GM12864 (cell line): ENCODE results near the gene KIF6.

Source experiments
- DNase-seq: peaks from one replicate; pipeline ENCODE4 v3.0.0-alpha.2; 2011; ENCODE audit warnings: low read depth
- H3K4me3 ChIP-seq: 2 replicates; pipeline ENCODE4 v1.5.1; 2011; ENCODE audit warnings: mild to moderate bottlenecking, low read depth, low read length, control low read depth
- TF ChIP-seq, protein P1 (sequence below): IDR thresholded peaks from 2 replicates; pipeline ENCODE4 v1.5.1; 2011; ENCODE audit warnings: low read depth, mild to moderate bottlenecking, moderate library complexity, low read length, control low read depth, inconsistent platforms; ENCODE audit errors: missing control alignments

Gene KIF6

GRCh38 chr6:39400026-39400425 lies 325.2 kb downstream of the KIF6 start:
- H3K4me3 ChIP-seq: no peak overlapping the region
- no peak for DNase-seq
- TF ChIP-seq, protein P1, sequence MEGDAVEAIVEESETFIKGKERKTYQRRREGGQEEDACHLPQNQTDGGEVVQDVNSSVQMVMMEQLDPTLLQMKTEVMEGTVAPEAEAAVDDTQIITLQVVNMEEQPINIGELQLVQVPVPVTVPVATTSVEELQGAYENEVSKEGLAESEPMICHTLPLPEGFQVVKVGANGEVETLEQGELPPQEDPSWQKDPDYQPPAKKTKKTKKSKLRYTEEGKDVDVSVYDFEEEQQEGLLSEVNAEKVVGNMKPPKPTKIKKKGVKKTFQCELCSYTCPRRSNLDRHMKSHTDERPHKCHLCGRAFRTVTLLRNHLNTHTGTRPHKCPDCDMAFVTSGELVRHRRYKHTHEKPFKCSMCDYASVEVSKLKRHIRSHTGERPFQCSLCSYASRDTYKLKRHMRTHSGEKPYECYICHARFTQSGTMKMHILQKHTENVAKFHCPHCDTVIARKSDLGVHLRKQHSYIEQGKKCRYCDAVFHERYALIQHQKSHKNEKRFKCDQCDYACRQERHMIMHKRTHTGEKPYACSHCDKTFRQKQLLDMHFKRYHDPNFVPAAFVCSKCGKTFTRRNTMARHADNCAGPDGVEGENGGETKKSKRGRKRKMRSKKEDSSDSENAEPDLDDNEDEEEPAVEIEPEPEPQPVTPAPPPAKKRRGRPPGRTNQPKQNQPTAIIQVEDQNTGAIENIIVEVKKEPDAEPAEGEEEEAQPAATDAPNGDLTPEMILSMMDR: no peak

GRCh38 chr6:39396854-39397253 lies 328.4 kb downstream of the KIF6 start:
- no peak overlapping the region for H3K4me3 ChIP-seq
- TF ChIP-seq, protein P1: no peak
- no peak for DNase-seq

- TF ChIP-seq, protein P1: no peak
- H3K4me3 ChIP-seq: no peak overlapping the region
- DNase-seq: no peak
Observed at GRCh38 chr6:39393075-39393474, 332.1 kb downstream of the KIF6 start.

DNA sequence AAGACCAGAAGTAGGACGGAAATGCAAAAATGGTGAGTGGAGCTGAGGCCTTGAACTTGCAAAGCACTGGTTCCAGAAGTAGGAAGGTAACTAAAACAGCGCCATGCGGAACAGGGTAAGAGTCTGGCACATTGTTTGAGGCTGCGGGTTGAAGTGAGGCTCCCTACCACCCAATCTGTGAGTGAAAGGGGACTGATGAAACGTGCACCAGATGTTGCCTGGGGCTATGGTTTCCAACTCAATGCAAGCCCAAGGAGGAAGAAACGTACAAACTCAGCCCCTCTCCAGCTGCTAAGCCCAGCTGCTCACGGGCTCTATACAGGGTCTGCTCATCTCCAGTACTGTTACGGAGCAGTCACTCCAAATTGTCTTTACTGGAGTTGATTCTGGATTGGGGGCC lies 334.0 kb downstream of the KIF6 start:
- no peak overlapping the region for H3K4me3 ChIP-seq
- TF ChIP-seq, protein P1: no peak
- no peak for DNase-seq

GRCh38 chr6:39389484-39389767 lies 335.8 kb downstream of the KIF6 start:
- DNase-seq: no peak
- no peak overlapping the region for H3K4me3 ChIP-seq
- TF ChIP-seq, protein P1: peak; percentile 21

DNA sequence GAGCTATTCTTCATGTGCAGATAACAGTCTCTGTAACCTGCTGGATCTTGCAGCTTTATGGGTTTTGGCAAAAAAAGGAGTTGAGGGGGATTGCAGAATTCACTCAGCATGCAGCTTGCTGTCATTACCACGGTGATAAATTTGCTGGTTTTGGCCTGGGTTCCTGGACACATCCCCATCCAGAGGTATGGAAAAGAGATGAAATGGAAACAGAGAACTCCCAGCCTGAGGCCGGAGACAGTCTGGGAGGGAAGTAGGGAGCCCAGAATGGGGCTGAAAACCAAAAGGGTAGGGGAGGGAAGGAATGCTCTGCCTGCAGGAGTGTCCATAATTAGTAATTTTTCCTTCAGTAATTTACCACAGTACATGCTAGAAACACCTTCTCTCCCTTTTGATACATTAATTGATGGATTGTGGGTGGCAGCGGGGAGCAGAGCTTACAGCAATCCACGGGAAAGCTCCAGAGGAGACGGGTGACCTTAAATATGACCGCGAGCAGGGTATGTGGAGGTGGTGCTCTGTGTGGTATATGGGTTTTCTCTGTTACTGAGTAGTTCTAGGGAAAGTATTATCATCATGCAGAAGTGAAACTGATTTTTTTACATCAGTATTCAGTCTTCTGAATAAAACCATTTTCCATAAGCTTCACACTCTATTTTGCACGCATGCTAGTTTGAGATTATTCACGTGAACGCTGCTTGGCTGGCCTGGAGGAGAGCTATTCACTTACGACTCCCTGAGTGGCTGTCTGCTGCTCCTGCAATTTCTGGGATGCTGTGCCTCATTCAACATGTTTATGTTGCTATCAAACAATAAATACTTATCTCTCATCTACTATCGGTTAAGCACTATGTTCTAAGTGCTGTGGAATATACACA lies 336.4 kb downstream of the KIF6 start:
- no peak overlapping the region for H3K4me3 ChIP-seq
- DNase-seq: no peak
- TF ChIP-seq, protein P1: no peak

GRCh38 chr6:39387785-39388184 lies 337.4 kb downstream of the KIF6 start:
- no peak overlapping the region for H3K4me3 ChIP-seq
- TF ChIP-seq, protein P1: no peak
- no peak for DNase-seq
